ENCODE measurements around the gene TRIP11. TPM values are rescaled to one million over a fixed set of nuclear protein-coding genes. Genes with fewer than 3 reads are reported as not detected.

TRIP11 gene
- total RNA-seq, 1 experiment from 2014 or later = 43.4 TPM

GRCh38 chr14:91963465-91963864 lies 76.4 kb downstream of the TRIP11 start:
- no peaks in the 10 kb centered on the region for H3K9me3 Mint-ChIP-seq (ENCODE audit: unreplicated experiment)
- Histone ChIP-seq H3K9me3 (no peaks in the 10 kb centered on the region), H3K4me3 (ENCODE audit: low read depth, low read length) (no peak overlapping the region), H3K4me1 (no peaks in the 10 kb centered on the region), H3K36me3 (ENCODE audit: control insufficient read depth, insufficient read depth, low read length) (no peaks in the 10 kb centered on the region), H3K27me3 (replicated peaks; ENCODE audit: control insufficient read depth, insufficient read depth, low read length) (no peaks in the 10 kb centered on the region)
- ChIA-PET CTCF (no interaction called here), POLR2A (no interaction called here)
- TF ChIP-seq CTCF (IDR thresholded peaks at IDR 0.05; ENCODE audit: insufficient read depth in 1 of 2, low read depth in 1 of 2, low read length in 1 of 2, severe bottlenecking in 1 of 2, unreplicated experiment in 1 of 2) = no peak
- BruUV-seq (replicated peaks) = no TSS peak
- peaks cover 8% of the 10 kb centered on the region for H3K4me1 Mint-ChIP-seq (ENCODE audit: low read depth, unreplicated experiment)
- H3K36me3 Mint-ChIP-seq (ENCODE audit: insufficient read depth, unreplicated experiment) = peaks cover 6% of the 10 kb centered on the region
- intact Hi-C loops (cut with micrococcal nuclease; ENCODE audit: unreplicated experiment) = no loop called here
- H3K4me3 Mint-ChIP-seq (ENCODE audit: unreplicated experiment) = no peak overlapping the region
- H3K27ac Mint-ChIP-seq (ENCODE audit: unreplicated experiment) = no peak overlapping the region
- DNase-seq = no peak
- H3K27me3 Mint-ChIP-seq (ENCODE audit: insufficient read depth, unreplicated experiment) = no peaks in the 10 kb centered on the region

- no peaks in the 10 kb centered on the region for H3K27me3 Mint-ChIP-seq (ENCODE audit: insufficient read depth, unreplicated experiment)
- Histone ChIP-seq H3K4me1 (peaks cover 6% of the 10 kb centered on the region), H3K4me3 (ENCODE audit: low read depth, low read length) (no peak overlapping the region), H3K36me3 (ENCODE audit: control insufficient read depth, insufficient read depth, low read length) (no peaks in the 10 kb centered on the region), H3K9me3 (no peaks in the 10 kb centered on the region), H3K27me3 (replicated peaks; ENCODE audit: control insufficient read depth, insufficient read depth, low read length) (no peaks in the 10 kb centered on the region)
- intact Hi-C loops (cut with micrococcal nuclease; ENCODE audit: unreplicated experiment) = no loop called here
- ChIA-PET CTCF (interaction anchor here (0.8 kb wide), 1 partner anchor 35 kb away, joined by 4 read pairs; no protein-coding TSS in a partner anchor), POLR2A (interaction anchor here (0.5 kb wide), 1 partner anchor 11 kb away, joined by 3 read pairs; no protein-coding TSS in a partner anchor)
- H3K9me3 Mint-ChIP-seq (ENCODE audit: unreplicated experiment) = no peaks in the 10 kb centered on the region
- BruUV-seq (replicated peaks) = no TSS peak
- DNase-seq = no peak
- TF ChIP-seq CTCF (IDR thresholded peaks at IDR 0.05; ENCODE audit: insufficient read depth in 1 of 2, low read depth in 1 of 2, low read length in 1 of 2, severe bottlenecking in 1 of 2, unreplicated experiment in 1 of 2) = no peak
- peaks cover 15% of the 10 kb centered on the region for H3K4me1 Mint-ChIP-seq (ENCODE audit: low read depth, unreplicated experiment)
- no peak overlapping the region for H3K27ac Mint-ChIP-seq (ENCODE audit: unreplicated experiment)
- no peak overlapping the region for H3K4me3 Mint-ChIP-seq (ENCODE audit: unreplicated experiment)
- H3K36me3 Mint-ChIP-seq (ENCODE audit: insufficient read depth, unreplicated experiment) = no peaks in the 10 kb centered on the region
These were observed 78.3 kb downstream of the TRIP11 start for GRCh38 chr14:91961297-91962220.

GRCh38 chr14:91957876-91958313 lies 82.0 kb downstream of the TRIP11 start:
- Mint-ChIP-seq H3K9me3 (ENCODE audit: unreplicated experiment) (no peaks in the 10 kb centered on the region), H3K4me1 (ENCODE audit: low read depth, unreplicated experiment) (peaks cover 15% of the 10 kb centered on the region), H3K36me3 (ENCODE audit: insufficient read depth, unreplicated experiment) (no peaks in the 10 kb centered on the region), H3K27me3 (ENCODE audit: insufficient read depth, unreplicated experiment) (no peaks in the 10 kb centered on the region), H3K4me3 (ENCODE audit: unreplicated experiment) (no peak overlapping the region), H3K27ac (ENCODE audit: unreplicated experiment) (peak overlapping the region; percentile 37)
- H3K4me1 ChIP-seq = peaks cover 6% of the 10 kb centered on the region
- no peaks in the 10 kb centered on the region for H3K9me3 ChIP-seq
- POLR2A ChIA-PET = no interaction called here
- CTCF ChIA-PET = no interaction called here
- H3K36me3 ChIP-seq (ENCODE audit: control insufficient read depth, insufficient read depth, low read length) = no peaks in the 10 kb centered on the region
- H3K4me3 ChIP-seq (ENCODE audit: low read depth, low read length) = no peak overlapping the region
- TF ChIP-seq CTCF (IDR thresholded peaks at IDR 0.05; ENCODE audit: insufficient read depth in 1 of 2, low read depth in 1 of 2, low read length in 1 of 2, severe bottlenecking in 1 of 2, unreplicated experiment in 1 of 2) = no peak
- H3K27me3 ChIP-seq (replicated peaks; ENCODE audit: control insufficient read depth, insufficient read depth, low read length) = no peaks in the 10 kb centered on the region
- peak; percentile 21 to 46 for DNase-seq
- BruUV-seq (replicated peaks) = no TSS peak
- intact Hi-C loops (cut with micrococcal nuclease; ENCODE audit: unreplicated experiment) = no loop called here
